Transverse colon (tissue), 4 donors: ENCODE results near the gene TNFRSF8. TPM values are rescaled to one million over a fixed set of nuclear protein-coding genes. Genes with fewer than 3 reads are reported as not detected.

Source experiments
- DNase-seq: peaks from one replicate; pipeline ENCODE4 v3.0.0-alpha.2; 2019
- H3K27ac ChIP-seq, 4 donors: fragments of 200-600 bp; sonication (generic); 2 replicates each; pipeline ENCODE4 v1.5.1; 2016 to 2018; ENCODE audit warnings: inconsistent platforms in 4 of 4
- H3K27me3 ChIP-seq: fragments of 200-600 bp; sonication (generic); 2 replicates; pipeline ENCODE4 v1.5.1; 2017; ENCODE audit warnings: inconsistent platforms
- H3K36me3 ChIP-seq, 4 donors: fragments of 200-600 bp; sonication (generic); 2 replicates each; pipeline ENCODE4 v1.5.1; 2017 to 2019; ENCODE audit warnings: inconsistent platforms in 4 of 4
- H3K4me1 ChIP-seq, 4 donors: fragments of 200-600 bp; sonication (generic); 2 replicates each; pipeline ENCODE4 v1.5.1; 2017 to 2020; ENCODE audit warnings: inconsistent platforms in 4 of 4
- H3K4me3 ChIP-seq, 4 donors: fragments of 200-600 bp; sonication (generic); 1 replicate in 1 of 4; 2 replicates in 3 of 4; pipeline versions ENCODE4 v1.5.1 to v1.6.1; 2017 to 2019; ENCODE audit warnings: inconsistent platforms in 4 of 4
- H3K9me3 ChIP-seq, 2 donors: fragments of 200-600 bp; sonication (generic); 2 replicates each; pipeline ENCODE4 v1.5.1; 2017 to 2019; ENCODE audit warnings: inconsistent platforms in 2 of 2
- CTCF ChIP-seq, 5 experiments: fragments of 200-600 bp in 3 of 5; fragments of 450-650 bp in 2 of 5; sonication (generic) in 3 of 5; IDR thresholded peaks; 1 replicate in 2 of 5; 2 replicates in 3 of 5; pipeline ENCODE4 v1.5.1; 2016 to 2017; ENCODE audit warnings: antibody characterized with exemption in 5 of 5, inconsistent platforms in 3 of 5, mild to moderate bottlenecking in 2 of 5, moderate library complexity in 1 of 5
- EP300 ChIP-seq: sonication (generic); formaldehyde crosslinking; IDR thresholded peaks from one replicate; pipeline ENCODE4 v1.6.1; 2017; ENCODE audit warnings: antibody characterized with exemption, low read depth
- POLR2A ChIP-seq: fragments of 450-650 bp; IDR thresholded peaks from one replicate; pipeline ENCODE4 v1.6.1; 2016; ENCODE audit warnings: antibody characterized with exemption, mild to moderate bottlenecking, moderate library complexity
- POLR2AphosphoS5 ChIP-seq, 3 donors: sonication (generic); formaldehyde crosslinking; IDR thresholded peaks; one replicate each; pipeline ENCODE4 v1.6.1; 2016; ENCODE audit warnings: antibody characterized with exemption in 3 of 3
- WGBS, 2 donors: methylation state at CpG; one replicate each; pipeline ENCODE4 v1.1.5; 2018; ENCODE audit warnings: low coverage in 1 of 2; 5-methylcytosine and 5-hydroxymethylcytosine counted together
- in situ Hi-C, 4 donors: fragments of 200-750 bp; cut with MboI; loops; one replicate each; pipeline versions ENCODE4 v1.15.0 to v1.15.1; 2017; ENCODE audit warnings: low sequenced_read_pairs in 3 of 4, low pct_ligation_motif_present in 1 of 4, low pct_unique_long_range_greater_than_20kb in 1 of 4
- intact Hi-C: fragments of 100-400 bp; cut with DNase I; formaldehyde crosslinking; loops from one replicate; pipeline ENCODE4 v1.15.1; 2023; ENCODE audit warnings: low total_unique reads
- total RNA-seq, 4 donors: library from RNA; depleted of rRNA; stranded (reverse); fragments of >200 nt; gene quantifications; one replicate each; pipeline ENCODE4 v1.1.0, GENCODE V29; 2016

Gene TNFRSF8
- total RNA-seq, 4 donors from 2014 or later, result 0.16 TPM; not detected in 3

GRCh38 chr1:12177999-12178441, 114.9 kb downstream of the TNFRSF8 start:
- in situ Hi-C loops, result no loop called here
- TF ChIP-seq POLR2AphosphoS5 (IDR thresholded peaks at IDR 0.05), result peak; percentile 18 to 41 (median 23)
- no peak for TF ChIP-seq CTCF (IDR thresholded peaks at IDR 0.05)
- H3K9me3 ChIP-seq, result no peaks in the 10 kb centered on the region
- H3K4me1 ChIP-seq, result peaks cover 9 to 74% (median 37%) of the 10 kb centered on the region in 4 donors
- 46 to 55% methylated on average over 7 to 14 of the region's 14 CpGs for WGBS, 2 donors
- H3K36me3 ChIP-seq, result no peaks in the 10 kb centered on the region
- intact Hi-C loops, result no loop called here
- peak; percentile 64 for DNase-seq
- no peak overlapping the region for H3K4me3 ChIP-seq
- H3K27me3 ChIP-seq, result no peaks in the 10 kb centered on the region
- H3K27ac ChIP-seq, result peak overlapping the region; percentile 51 to 87 (median 82)

GRCh38 chr1:12178511-12178910, 115.4 kb downstream of the TNFRSF8 start:
- H3K4me1 ChIP-seq, result peaks cover 9 to 69% (median 37%) of the 10 kb centered on the region in 4 donors
- H3K36me3 ChIP-seq, result no peaks in the 10 kb centered on the region
- DNase-seq, result no peak
- in situ Hi-C loops, result no loop called here
- 42 to 61% methylated on average over 4 to 11 of the region's 11 CpGs for WGBS, 2 donors
- H3K4me3 ChIP-seq, result no peak overlapping the region
- intact Hi-C loops, result no loop called here
- H3K27ac ChIP-seq, result peak overlapping the region; percentile 51 to 87 (median 82)
- TF ChIP-seq CTCF (IDR thresholded peaks at IDR 0.05) (no peak), EP300 (no peak), POLR2AphosphoS5 (IDR thresholded peaks at IDR 0.05) (no peak), POLR2A (no peak)
- no peaks in the 10 kb centered on the region for H3K27me3 ChIP-seq
- no peaks in the 10 kb centered on the region for H3K9me3 ChIP-seq

- TF ChIP-seq POLR2A (no peak), CTCF (IDR thresholded peaks at IDR 0.05) (no peak), POLR2AphosphoS5 (IDR thresholded peaks at IDR 0.05) (no peak), EP300 (no peak)
- peak overlapping the region; percentile 51 to 87 (median 82) for H3K27ac ChIP-seq
- no peaks in the 10 kb centered on the region for H3K9me3 ChIP-seq
- peak; percentile 41 for DNase-seq
- intact Hi-C loops (no loop called here), in situ Hi-C loops (no loop called here)
- no peaks in the 10 kb centered on the region for H3K36me3 ChIP-seq
- peaks cover 9 to 70% (median 40%) of the 10 kb centered on the region in 4 donors for H3K4me1 ChIP-seq
- H3K4me3 ChIP-seq, result no peak overlapping the region
- H3K27me3 ChIP-seq, result no peaks in the 10 kb centered on the region
- 69% methylated on average over 17 of the region's 17 CpGs; no CpG with 5 or more reads in 1 of the 2 donors for WGBS, 2 donors
Observed at GRCh38 chr1:12179111-12179519, 116.0 kb downstream of the TNFRSF8 start.

GRCh38 chr1:12179676-12180075, 116.6 kb downstream of the TNFRSF8 start:
- Histone ChIP-seq H3K27ac (peak overlapping the region; percentile 51 to 87 (median 82)), H3K4me3 (no peak overlapping the region), H3K4me1 (peaks cover 12 to 71% (median 40%) of the 10 kb centered on the region in 4 donors), H3K9me3 (no peaks in the 10 kb centered on the region), H3K36me3 (no peaks in the 10 kb centered on the region), H3K27me3 (no peaks in the 10 kb centered on the region)
- in situ Hi-C loops (no loop called here), intact Hi-C loops (no loop called here)
- WGBS, 2 donors, result 91% methylated on average over 8 of the region's 8 CpGs; no CpG with 5 or more reads in 1 of the 2 donors
- TF ChIP-seq EP300 (no peak), CTCF (IDR thresholded peaks at IDR 0.05) (no peak), POLR2AphosphoS5 (IDR thresholded peaks at IDR 0.05) (no peak), POLR2A (no peak)
- no peak for DNase-seq
